GM23338 (cell line): ENCODE measurements around the gene GFRA3. TPM values are rescaled to one million over a fixed set of nuclear protein-coding genes. Genes with fewer than 3 reads are reported as not detected.

Source experiments
- ATAC-seq: fragments of 200-7000 bp; cut with Tn5 transposase; 3 replicates; pipeline ENCODE4 v1.9.1; 2020
- DNase-seq: peaks from one replicate; pipeline ENCODE4 v3.0.0-alpha.2; 2015; ENCODE audit warnings: low spot score
- H2AFZ ChIP-seq: fragments of 200-600 bp; sonication (generic); 2 replicates; pipeline ENCODE4 v1.8.0; 2016; ENCODE audit warnings: antibody characterized with exemption, mild to moderate bottlenecking, moderate library complexity
- H3F3A ChIP-seq: fragments of 200-600 bp; sonication (generic); replicated peaks from 2 replicates; pipeline ENCODE4 v1.8.0; 2017; ENCODE audit warnings: antibody characterized with exemption, mixed run types, low read depth
- H3K27ac ChIP-seq: fragments of 200-600 bp; sonication (generic); 2 replicates; pipeline ENCODE4 v1.6.1; 2016; ENCODE audit warnings: low read depth
- H3K27me3 ChIP-seq: fragments of 200-600 bp; sonication (generic); 2 replicates; pipeline ENCODE4 v1.8.0; 2016; ENCODE audit warnings: mild to moderate bottlenecking, mixed run types, moderate library complexity; ENCODE audit not compliant: insufficient read depth
- H3K36me3 ChIP-seq: fragments of 200-600 bp; sonication (generic); 2 replicates; pipeline ENCODE4 v1.8.0; 2016; ENCODE audit warnings: mild to moderate bottlenecking; ENCODE audit not compliant: insufficient read depth
- H3K4me1 ChIP-seq: fragments of 200-600 bp; sonication (generic); 2 replicates; pipeline ENCODE4 v1.8.0; 2016; ENCODE audit warnings: mild to moderate bottlenecking, moderate library complexity; ENCODE audit not compliant: insufficient read depth
- H3K4me2 ChIP-seq: fragments of 200-600 bp; sonication (generic); 2 replicates; pipeline ENCODE4 v1.7.1; 2017; ENCODE audit warnings: mixed run types
- H3K4me3 ChIP-seq: fragments of 200-600 bp; sonication (generic); 2 replicates; pipeline ENCODE4 v1.6.1; 2016; ENCODE audit warnings: mixed run types
- H3K79me2 ChIP-seq: fragments of 200-600 bp; sonication (generic); replicated peaks from 2 replicates; pipeline ENCODE4 v1.8.0; 2017; ENCODE audit warnings: mild to moderate bottlenecking; ENCODE audit not compliant: insufficient read depth
- H3K9me2 ChIP-seq: fragments of 200-600 bp; sonication (generic); 2 replicates; pipeline ENCODE4 v1.8.0; 2017; ENCODE audit not compliant: insufficient read depth
- H4K20me1 ChIP-seq: fragments of 200-600 bp; sonication (generic); replicated peaks from 2 replicates; pipeline ENCODE4 v1.8.0; 2017; ENCODE audit warnings: mild to moderate bottlenecking; ENCODE audit not compliant: insufficient read depth
- H3K27ac Mint-ChIP-seq: 2 replicates; pipeline ENCODE4 v1.8.0; 2020; ENCODE audit warnings: inconsistent platforms, mild to moderate bottlenecking, moderate library complexity, mixed read lengths
- H3K27me3 Mint-ChIP-seq: 3 replicates; pipeline ENCODE4 v1.8.0; 2022; ENCODE audit warnings: low read depth, mild to moderate bottlenecking, moderate library complexity, mixed read lengths, inconsistent platforms; ENCODE audit not compliant: insufficient read depth, poor library complexity
- H3K36me3 Mint-ChIP-seq: 3 replicates; pipeline ENCODE4 v1.8.0; 2021; ENCODE audit warnings: low read depth, mild to moderate bottlenecking, inconsistent platforms, moderate library complexity, mixed read lengths
- H3K4me1 Mint-ChIP-seq: 3 replicates; pipeline ENCODE4 v1.8.0; 2020; ENCODE audit warnings: mild to moderate bottlenecking, inconsistent platforms, mixed read lengths
- H3K4me3 Mint-ChIP-seq: 3 replicates; pipeline ENCODE4 v1.8.0; 2021; ENCODE audit warnings: moderate library complexity, mild to moderate bottlenecking, inconsistent platforms, mixed read lengths
- H3K9me3 Mint-ChIP-seq: 3 replicates; pipeline ENCODE4 v1.8.0; 2020; ENCODE audit warnings: moderate library complexity, mild to moderate bottlenecking, inconsistent platforms, mixed read lengths
- CREB1 ChIP-seq: fragments of 250-450 bp; sonication (Bioruptor Pico); IDR thresholded peaks from 2 replicates; pipeline ENCODE4 v1.5.0; 2020; ENCODE audit warnings: low read depth, mild to moderate bottlenecking, moderate library complexity
- CTCF ChIP-seq, 2 experiments: fragments of 200-600 bp in 1 of 2; sonication (generic) in 1 of 2; conservative IDR thresholded peaks; 2 replicates each; pipeline versions ENCODE4 v1.5.1 to v1.6.1; 2016 to 2017; ENCODE audit warnings: antibody characterized with exemption in 2 of 2, low read depth in 2 of 2, mild to moderate bottlenecking in 2 of 2, moderate library complexity in 1 of 2
- EZH2phosphoT487 ChIP-seq: fragments of 200-600 bp; sonication (generic); IDR thresholded peaks from one replicate; pipeline ENCODE4 v1.8.1; 2018; ENCODE audit warnings: antibody characterized with exemption; ENCODE audit not compliant: unreplicated experiment
- JUNB ChIP-seq: IDR thresholded peaks from one replicate; pipeline ENCODE4 v1.6.1; 2016; ENCODE audit warnings: antibody characterized with exemption; ENCODE audit not compliant: unreplicated experiment
- NANOG ChIP-seq: IDR thresholded peaks from 2 replicates; pipeline ENCODE4 v1.6.1; 2016; ENCODE audit warnings: antibody characterized with exemption, borderline replicate concordance
- POLR2AphosphoS5 ChIP-seq: IDR thresholded peaks from 2 replicates; pipeline ENCODE4 v1.6.1; 2016; ENCODE audit warnings: antibody characterized with exemption, low read depth
- REST ChIP-seq: IDR thresholded peaks from one replicate; pipeline ENCODE4 v1.6.1; 2018; ENCODE audit warnings: antibody characterized with exemption; ENCODE audit not compliant: unreplicated experiment
- STAT1 ChIP-seq: IDR thresholded peaks from one replicate; pipeline ENCODE4 v1.6.1; 2016; ENCODE audit warnings: antibody characterized with exemption; ENCODE audit not compliant: unreplicated experiment
- ZNF114 ChIP-seq: fragments of 250-450 bp; sonication (Bioruptor Pico); IDR thresholded peaks from 2 replicates; pipeline ENCODE4 v1.5.0; 2020; ENCODE audit warnings: mild to moderate bottlenecking, moderate library complexity
- ZNF331 ChIP-seq: fragments of 250-450 bp; sonication (Bioruptor Pico); IDR thresholded peaks from 2 replicates; pipeline ENCODE4 v1.5.0; 2020; ENCODE audit warnings: low read depth, mild to moderate bottlenecking, moderate library complexity
- polyA plus RNA-seq: library from polyadenylated mRNA; unstranded; fragments of >200 nt; fragmentation: Nextera tagmentation; extraction: Ambion mirVana; gene quantifications from 2 replicates; pipeline ENCODE4 v1.2.1, GENCODE V29; 2016
- total RNA-seq: library from RNA; depleted of rRNA; stranded (reverse); fragments of >200 nt; shearing (Covaris generic); gene quantifications from 2 replicates; pipeline ENCODE4 v1.2.3, GENCODE V29; 2014
- TF ChIP-seq, protein P1 (sequence below): IDR thresholded peaks from 2 replicates; pipeline ENCODE4 v1.6.1; 2016; ENCODE audit warnings: antibody characterized with exemption

Gene GFRA3
- total and polyA plus RNA-seq, 2 experiments from 2014 or later, result 1.1 TPM

- H3K36me3 ChIP-seq, result peaks cover 8% of the 10 kb centered on the region; the same call in 1 of the 2 replicates
- H3K9me2 ChIP-seq, result no peaks in the 10 kb centered on the region
- H3K27me3 ChIP-seq, result peaks cover 8% of the 10 kb centered on the region; the same call in 1 of the 2 replicates
- no peaks in the 10 kb centered on the region for H3K79me2 ChIP-seq
- Mint-ChIP-seq H3K9me3 (no peaks in the 10 kb centered on the region), H3K4me3 (no peak overlapping the region), H3K27ac (no peak overlapping the region), H3K27me3 (peaks cover 4% of the 10 kb centered on the region), H3K4me1 (0 out of 3 replicates have a peak, but pooled peaks cover 2% of the 10 kb centered on the region), H3K36me3 (0 out of 3 replicates have a peak, but pooled peaks cover 3% of the 10 kb centered on the region)
- no peaks in the 10 kb centered on the region; the same call in 1 of the 2 replicates for H4K20me1 ChIP-seq
- ATAC-seq, result no peak
- DNase-seq, result no peak
- no peak overlapping the region for H3K27ac ChIP-seq
- no peaks in the 10 kb centered on the region for H3F3A ChIP-seq
- no peak overlapping the region for H3K4me3 ChIP-seq
- TF ChIP-seq CTCF (conservative IDR thresholded peaks at IDR 0.05; ENCODE audit: low read depth in 2 of 2), result no peak
- no peak for TF ChIP-seq ZNF331 (CRISPR knock-in tag)
- TF ChIP-seq, protein P1, sequence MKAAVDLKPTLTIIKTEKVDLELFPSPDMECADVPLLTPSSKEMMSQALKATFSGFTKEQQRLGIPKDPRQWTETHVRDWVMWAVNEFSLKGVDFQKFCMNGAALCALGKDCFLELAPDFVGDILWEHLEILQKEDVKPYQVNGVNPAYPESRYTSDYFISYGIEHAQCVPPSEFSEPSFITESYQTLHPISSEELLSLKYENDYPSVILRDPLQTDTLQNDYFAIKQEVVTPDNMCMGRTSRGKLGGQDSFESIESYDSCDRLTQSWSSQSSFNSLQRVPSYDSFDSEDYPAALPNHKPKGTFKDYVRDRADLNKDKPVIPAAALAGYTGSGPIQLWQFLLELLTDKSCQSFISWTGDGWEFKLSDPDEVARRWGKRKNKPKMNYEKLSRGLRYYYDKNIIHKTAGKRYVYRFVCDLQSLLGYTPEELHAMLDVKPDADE, result no peak
- no peak for TF ChIP-seq ZNF114 (CRISPR knock-in tag)
- TF ChIP-seq NANOG, result no peak
- TF ChIP-seq REST, result no peak
- no peak for TF ChIP-seq STAT1
- no peak for TF ChIP-seq POLR2AphosphoS5
- TF ChIP-seq CREB1, result no peak
- no peak for TF ChIP-seq EZH2phosphoT487
- no peak for TF ChIP-seq JUNB
- no peaks in the 10 kb centered on the region; the same call in 1 of the 2 replicates for H3K4me1 ChIP-seq
- H2AFZ ChIP-seq, result no peak overlapping the region
- no peak overlapping the region for H3K4me2 ChIP-seq
These were observed 6.5 kb upstream of the GFRA3 start for GRCh38 chr5:138280915-138281314.
